Activated CD8-positive, alpha-beta memory T cell treated with anti-CD3 and anti-CD28 coated beads, Interleukin-2, amount 50 U/mL, for 24 hours (primary cell): ENCODE results near the gene HS6ST3.

Experiments
- DNase-seq: peaks from one replicate; pipeline ENCODE4 v3.0.0-alpha.2; 2020; ENCODE audit errors: extremely low read depth

HS6ST3 gene

GRCh38 chr13:96651598-96651997, 561.7 kb downstream of the HS6ST3 start:
- DNase-seq, result no peak

GRCh38 chr13:96652506-96652905, 562.6 kb downstream of the HS6ST3 start:
- no peak for DNase-seq

- DNase-seq, result no peak
Observed at GRCh38 chr13:96661612-96662011, 571.7 kb downstream of the HS6ST3 start.

GRCh38 chr13:96662036-96662435, 572.1 kb downstream of the HS6ST3 start:
- DNase-seq, result no peak

GRCh38 chr13:96667294-96668018, 577.5 kb downstream of the HS6ST3 start:
- DNase-seq, result no peak

DNA sequence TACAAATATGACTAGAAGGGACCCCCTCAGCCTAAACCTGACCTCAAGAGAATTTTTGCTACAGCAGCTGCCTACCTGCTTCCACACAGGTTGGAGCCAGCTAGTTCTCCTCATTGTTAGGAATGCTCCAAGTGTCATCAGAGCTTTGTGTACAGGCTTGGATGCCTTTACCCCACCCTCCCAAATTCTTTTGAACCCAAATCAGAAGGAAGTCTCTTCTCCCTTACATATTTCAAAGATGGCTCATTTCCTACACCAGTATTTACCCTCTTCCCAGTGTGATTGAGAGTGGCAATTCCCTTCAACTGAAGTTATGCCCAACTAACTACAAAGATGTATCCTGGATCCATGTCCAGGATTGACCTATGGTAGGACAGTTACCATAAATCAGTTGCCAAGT, 581.2 kb downstream of the HS6ST3 start:
- no peak for DNase-seq

- no peak for DNase-seq
Observed at GRCh38 chr13:96672016-96672415, 582.1 kb downstream of the HS6ST3 start.

DNA sequence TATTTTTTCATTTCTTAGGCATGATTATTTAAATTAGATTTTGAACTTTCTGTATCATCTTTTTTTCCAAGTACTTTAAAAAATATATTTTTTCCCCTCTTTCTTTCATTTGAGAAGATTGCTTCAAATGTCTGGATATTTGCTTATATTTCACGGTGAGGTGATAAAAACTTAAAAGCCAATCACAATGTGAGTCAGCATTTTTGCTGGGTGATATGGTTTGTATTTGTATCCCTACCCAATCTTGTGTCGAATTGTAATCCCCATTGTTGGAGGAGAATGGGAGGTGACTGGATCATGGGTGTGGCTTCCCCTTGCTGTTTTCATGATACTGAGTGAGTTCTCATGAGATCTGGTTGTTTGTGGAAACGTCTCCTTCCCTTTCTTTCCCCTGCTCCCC, 583.9 kb downstream of the HS6ST3 start:
- DNase-seq, result no peak

- no peak for DNase-seq
Observed at GRCh38 chr13:96677029-96677428, 587.1 kb downstream of the HS6ST3 start.

DNA sequence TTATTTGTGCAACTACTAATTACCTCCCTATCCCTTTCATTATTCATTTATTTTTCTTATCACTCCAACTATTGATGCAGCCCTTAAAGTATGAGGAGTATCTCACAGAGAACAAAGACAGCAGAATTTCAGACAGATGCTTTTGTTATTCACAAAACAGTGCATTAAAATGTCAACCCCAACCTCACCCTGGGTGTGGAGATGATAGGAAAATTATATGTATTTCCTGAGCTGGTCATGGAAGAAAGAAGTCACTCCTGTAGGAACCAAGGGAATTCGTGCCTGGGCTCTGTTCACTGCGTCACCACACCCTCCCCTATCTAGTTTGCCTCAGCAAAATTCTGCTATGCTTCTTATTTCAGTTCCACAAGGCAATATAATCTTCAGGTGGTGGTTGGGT, 588.9 kb downstream of the HS6ST3 start:
- DNase-seq, result no peak

DNA sequence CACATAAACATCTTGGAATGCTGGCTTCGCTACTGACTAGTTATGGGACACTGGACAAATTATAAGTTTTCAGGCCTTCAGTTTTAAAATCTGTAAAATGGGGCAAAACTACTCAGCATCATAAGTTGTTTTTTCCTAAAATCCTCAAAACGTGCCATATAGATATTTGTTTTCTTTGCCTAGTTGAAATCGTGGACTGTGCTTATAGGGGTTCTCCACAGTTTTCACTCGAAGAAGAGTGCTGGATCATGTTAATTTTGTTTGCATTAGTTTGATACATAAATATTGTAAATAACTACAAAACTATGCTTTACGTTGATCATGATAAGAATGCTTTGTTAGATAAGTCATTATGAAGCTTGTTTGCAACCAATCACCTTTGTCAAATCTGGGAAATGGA, 591.0 kb downstream of the HS6ST3 start:
- DNase-seq, result no peak

DNA sequence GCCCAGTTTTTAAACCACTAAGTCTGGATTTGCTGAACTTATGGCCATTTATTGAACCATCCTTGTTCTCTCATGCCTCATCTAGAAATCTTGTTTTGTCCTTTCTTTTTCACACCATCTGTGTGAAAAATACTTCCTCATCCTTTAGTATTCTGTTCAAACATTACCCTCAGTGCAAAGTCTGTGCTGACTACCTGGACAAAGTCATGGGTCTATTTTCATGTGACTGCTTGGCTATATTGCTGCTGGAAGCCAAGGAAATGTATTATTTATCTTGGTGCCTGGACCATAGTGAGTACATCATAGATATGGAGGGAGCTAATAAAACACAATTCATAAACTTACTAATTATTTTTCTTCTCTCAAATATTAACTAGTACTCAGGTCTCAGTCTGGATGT, 591.9 kb downstream of the HS6ST3 start:
- no peak for DNase-seq

DNA sequence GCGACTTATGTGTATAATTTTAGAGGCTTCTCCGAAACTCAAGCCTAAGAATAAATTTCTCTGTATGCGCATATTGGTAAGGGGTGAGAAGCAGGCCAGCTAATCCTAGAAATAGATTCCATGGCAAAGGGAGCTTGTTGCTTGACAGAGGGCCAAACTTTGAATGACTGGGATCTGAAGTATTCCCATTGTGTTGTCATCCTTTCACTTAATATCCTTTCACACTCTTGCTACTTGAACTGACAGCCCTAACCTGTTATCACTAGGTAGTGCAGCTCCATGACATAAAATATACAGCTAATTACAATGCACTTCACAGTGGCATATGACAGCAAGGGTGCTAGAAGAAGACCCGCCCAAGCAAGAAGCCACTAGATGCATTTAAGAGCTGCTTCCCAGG, 594.6 kb downstream of the HS6ST3 start:
- DNase-seq, result no peak

GRCh38 chr13:96684907-96685306, 595.0 kb downstream of the HS6ST3 start:
- no peak for DNase-seq

- no peak for DNase-seq
Observed at GRCh38 chr13:96686286-96686685, 596.4 kb downstream of the HS6ST3 start.

DNA sequence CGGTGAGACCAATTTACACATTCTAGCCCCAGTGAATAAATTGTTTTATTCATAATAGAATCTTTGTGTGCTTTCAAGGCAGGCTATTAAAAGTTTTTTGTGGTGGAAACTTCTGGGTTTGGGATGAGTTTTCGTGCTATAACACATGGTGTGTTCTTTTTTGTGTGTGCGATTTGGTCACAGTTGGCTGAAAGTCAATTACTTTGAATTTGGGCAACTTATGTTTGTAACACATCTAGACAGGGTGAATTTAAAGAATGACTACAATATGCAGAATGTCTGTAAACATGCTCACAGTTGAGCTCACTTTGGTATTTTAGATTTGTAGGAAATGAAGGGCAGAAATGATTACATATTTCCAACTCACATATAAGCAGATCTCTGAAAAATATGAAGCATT, 597.3 kb downstream of the HS6ST3 start:
- DNase-seq, result no peak

DNA sequence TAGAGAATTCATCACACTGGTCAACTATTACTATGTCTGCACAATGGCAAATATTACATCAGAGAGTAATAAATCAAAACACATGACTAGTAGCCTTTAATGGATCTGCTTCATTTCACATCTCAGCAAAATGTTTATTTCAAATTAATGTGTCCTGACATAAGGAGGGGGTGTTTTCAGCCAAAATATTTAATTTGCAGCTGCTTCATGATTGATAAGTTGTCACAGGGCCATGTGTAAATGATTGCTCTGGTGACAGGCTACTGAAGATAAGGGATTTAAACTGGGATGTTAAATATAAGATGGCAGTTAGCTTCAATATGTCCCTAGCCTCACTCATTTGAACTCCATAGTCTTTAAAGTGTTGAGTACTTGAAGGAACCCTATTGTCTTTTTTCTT, 601.1 kb downstream of the HS6ST3 start:
- DNase-seq, result no peak

DNA sequence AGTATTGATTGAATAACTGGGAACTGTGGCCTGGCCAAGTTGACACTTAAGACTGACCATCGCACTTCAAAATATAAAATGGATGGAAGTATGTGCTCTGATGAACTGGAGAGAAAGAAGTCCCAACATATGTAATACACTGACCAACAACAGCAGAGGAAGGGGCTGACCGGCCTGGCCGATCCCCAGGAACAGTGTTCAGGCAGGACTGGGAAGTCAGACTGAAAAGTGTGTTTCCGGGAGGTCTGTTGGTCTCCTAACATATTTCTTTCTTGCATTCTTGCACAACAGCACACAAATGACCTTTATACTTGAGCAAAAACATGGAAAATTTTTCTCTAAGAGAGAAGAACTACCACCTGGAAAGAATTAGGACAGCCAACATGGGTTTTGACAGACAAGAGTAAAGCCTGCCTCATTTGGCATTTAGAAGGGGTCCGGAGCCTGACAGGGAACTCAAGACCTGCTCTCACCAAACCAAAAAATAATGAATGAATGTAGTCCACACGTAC, 606.5 kb downstream of the HS6ST3 start:
- no peak for DNase-seq

DNA sequence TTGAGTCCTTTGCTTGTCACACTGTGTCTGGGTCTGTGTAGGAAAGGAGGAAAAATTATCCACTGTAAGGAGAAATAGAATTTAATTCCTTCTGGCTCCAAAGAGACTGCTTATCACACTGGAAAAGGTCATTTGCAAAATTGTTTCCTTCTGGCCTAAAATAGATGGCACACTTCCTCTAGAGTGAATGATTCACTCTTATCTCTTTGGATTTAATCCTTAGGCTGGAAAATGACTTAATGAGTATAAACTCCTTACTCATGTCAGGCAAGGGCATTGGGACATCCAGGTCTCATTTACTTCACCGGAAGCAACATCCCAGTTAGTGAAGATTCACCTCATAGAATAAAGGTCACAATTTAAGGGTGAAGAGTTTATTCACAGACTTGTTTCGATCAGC, 610.8 kb downstream of the HS6ST3 start:
- no peak for DNase-seq

GRCh38 chr13:96707146-96707545, 617.2 kb downstream of the HS6ST3 start:
- DNase-seq, result no peak

GRCh38 chr13:96710166-96710862, 620.4 kb downstream of the HS6ST3 start:
- no peak for DNase-seq

DNA sequence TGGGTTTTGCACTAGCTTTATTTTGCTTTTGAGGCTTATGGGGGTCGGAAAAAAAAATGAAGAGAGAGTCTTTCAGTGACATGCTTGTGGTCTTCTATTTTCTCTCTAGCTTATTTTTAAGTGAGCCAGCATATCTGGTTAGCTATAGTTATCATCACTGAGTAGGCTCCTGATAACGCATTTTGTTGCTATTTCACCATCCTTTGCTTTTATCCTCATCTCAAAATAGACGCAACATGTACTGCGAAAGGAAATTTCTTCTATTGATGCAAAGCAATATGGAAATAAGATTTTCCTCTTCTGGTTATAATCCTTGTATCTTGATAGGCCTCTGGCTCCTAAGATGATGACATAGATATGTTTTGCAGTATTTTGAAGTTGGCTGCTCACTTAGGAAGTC, 630.5 kb downstream of the HS6ST3 start:
- no peak for DNase-seq

DNA sequence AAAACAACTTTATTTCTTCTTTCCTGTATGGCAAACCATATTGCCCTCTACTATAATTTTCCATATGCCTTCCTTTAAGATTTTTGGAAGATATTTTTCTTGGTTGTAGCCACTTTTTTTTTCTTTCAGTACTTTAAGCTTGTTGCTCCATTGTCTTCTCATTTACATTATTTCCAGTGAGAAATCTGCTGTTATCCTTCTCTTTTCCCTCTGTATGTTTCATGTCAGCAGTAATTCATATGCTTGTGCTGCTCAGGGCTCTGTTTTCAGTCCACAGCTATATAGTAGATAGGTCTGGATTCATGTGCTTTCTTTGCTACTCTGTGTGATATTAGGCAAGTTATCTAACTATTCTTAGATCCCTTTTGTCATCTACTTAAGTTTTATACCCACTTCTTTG, 636.7 kb downstream of the HS6ST3 start:
- DNase-seq, result no peak
